HEK293 (cell line): ENCODE measurements around the gene SERAC1.

Experiments used
- CTCF ChIP-seq: fragments of 450-650 bp; formaldehyde crosslinking; IDR thresholded peaks from 2 replicates; pipeline ENCODE4 v1.5.1; 2016; ENCODE audit warnings: missing biosample characterization, missing genetic modification characterization
- GLIS2 ChIP-seq: fragments of 450-650 bp; formaldehyde crosslinking; IDR thresholded peaks from 2 replicates; pipeline ENCODE4 v1.5.1; 2016; ENCODE audit warnings: missing biosample characterization, missing genetic modification characterization
- ZBTB10 ChIP-seq: fragments of 450-650 bp; formaldehyde crosslinking; IDR thresholded peaks from 2 replicates; pipeline ENCODE4 v1.5.1; 2016; ENCODE audit warnings: missing biosample characterization, missing genetic modification characterization
- ZNF184 ChIP-seq: fragments of 450-650 bp; IDR thresholded peaks from 2 replicates; pipeline ENCODE4 v1.5.1; 2018; ENCODE audit warnings: missing biosample characterization, mild to moderate bottlenecking, missing genetic modification characterization
- ZNF350 ChIP-seq: fragments of 450-650 bp; formaldehyde crosslinking; IDR thresholded peaks from 2 replicates; pipeline ENCODE4 v1.5.0; 2017; ENCODE audit warnings: missing biosample characterization, mild to moderate bottlenecking, missing genetic modification characterization
- ZNF544 ChIP-seq: fragments of 450-650 bp; formaldehyde crosslinking; IDR thresholded peaks from 2 replicates; pipeline ENCODE4 v1.5.0; 2017; ENCODE audit warnings: missing biosample characterization, missing genetic modification characterization
- ZNF629 ChIP-seq: fragments of 450-650 bp; formaldehyde crosslinking; IDR thresholded peaks from 2 replicates; pipeline ENCODE4 v1.5.1; 2017; ENCODE audit warnings: missing biosample characterization, missing genetic modification characterization
- ZNF664 ChIP-seq: fragments of 450-650 bp; formaldehyde crosslinking; IDR thresholded peaks from 2 replicates; pipeline ENCODE4 v1.5.1; 2016; ENCODE audit warnings: missing biosample characterization, missing genetic modification characterization
- ZSCAN4 ChIP-seq: fragments of 450-650 bp; formaldehyde crosslinking; IDR thresholded peaks from 2 replicates; pipeline ENCODE4 v1.5.1; 2017; ENCODE audit warnings: missing biosample characterization, missing genetic modification characterization

- TF ChIP-seq ZNF629 (tag by site-specific recombination) (no peak), ZBTB10 (no peak), ZSCAN4 (tag by site-specific recombination) (no peak), ZNF664 (tag by site-specific recombination) (no peak), CTCF (tag by site-specific recombination) (no peak), ZNF350 (no peak), ZNF184 (no peak), GLIS2 (tag by site-specific recombination) (no peak), ZNF544 (tag by site-specific recombination) (no peak)
These were observed 7.0 kb upstream of the SERAC1 start for GRCh38 chr6:158175111-158175510.
